HG02623 (cell line): Measurements from ENCODE around the gene MT1E.
"Not testable (repeated sequence)": the region's sequence is repeated elsewhere in the genome, so short reads cannot be mapped to it uniquely, and the experiment has no call there.

ENCODE experiments used
- ATAC-seq: cut with Tn5 transposase; IDR thresholded peaks from one replicate; pipeline ENCODE4 v1.9.1; 2021; ENCODE audit warnings: moderate library complexity; ENCODE audit not compliant: unreplicated experiment

The MT1E gene

GRCh38 chr16:56669840-56670619, 44.4 kb downstream of the MT1E start:
- ATAC-seq, result no peak

GRCh38 chr16:56670620-56670934, 45.0 kb downstream of the MT1E start:
- no peak for ATAC-seq

- not testable (repeated sequence) for ATAC-seq
Observed at GRCh38 chr16:56671691-56672090, 46.1 kb downstream of the MT1E start.

GRCh38 chr16:56672171-56672570, 46.6 kb downstream of the MT1E start:
- not testable (repeated sequence) for ATAC-seq

- ATAC-seq, result no peak
Observed at GRCh38 chr16:56672761-56673536, 47.4 kb downstream of the MT1E start.

- ATAC-seq, result no peak
Observed at GRCh38 chr16:56673921-56674320, 48.3 kb downstream of the MT1E start.

GRCh38 chr16:56674570-56674969, 49.0 kb downstream of the MT1E start:
- ATAC-seq, result not testable (repeated sequence)

- no peak for ATAC-seq
Observed at GRCh38 chr16:56675685-56676210, 50.2 kb downstream of the MT1E start.
